OCI-LY1 (cell line): Measurements from ENCODE around the gene POLR2I.

ENCODE experiments used
- H2AFZ ChIP-seq: fragments of 200-600 bp; sonication (generic), shearing (Covaris generic); 2 replicates; pipeline ENCODE4 v1.6.0; 2014; ENCODE audit warnings: antibody characterized with exemption, mild to moderate bottlenecking, low read length
- H3F3A ChIP-seq: fragments of 200-600 bp; sonication (generic), shearing (Covaris generic); 2 replicates; pipeline ENCODE4 v1.6.0; 2014; ENCODE audit warnings: mild to moderate bottlenecking, antibody characterized with exemption, low read length, moderate library complexity; ENCODE audit not compliant: insufficient read depth
- H3K27ac ChIP-seq: fragments of 200-600 bp; sonication (generic); 2 replicates; pipeline ENCODE4 v1.5.1; 2014; ENCODE audit warnings: low read length, mixed run types, mild to moderate bottlenecking, low read depth; ENCODE audit not compliant: poor library complexity, severe bottlenecking
- H3K27me3 ChIP-seq: fragments of 200-600 bp; sonication (generic); 2 replicates; pipeline ENCODE4 v1.6.0; 2014; ENCODE audit warnings: antibody characterized with exemption, mild to moderate bottlenecking, low read length, moderate library complexity; ENCODE audit not compliant: insufficient read depth
- H3K36me3 ChIP-seq: fragments of 200-600 bp; sonication (generic); 2 replicates; pipeline ENCODE4 v1.6.1; 2014; ENCODE audit warnings: mild to moderate bottlenecking, antibody characterized with exemption, low read length, moderate library complexity, mixed read lengths; ENCODE audit not compliant: insufficient read depth
- H3K4me1 ChIP-seq: fragments of 200-600 bp; sonication (generic); 2 replicates; pipeline ENCODE4 v1.5.1; 2014; ENCODE audit warnings: mild to moderate bottlenecking, low read length, moderate library complexity; ENCODE audit not compliant: insufficient read depth, severe bottlenecking
- H3K4me2 ChIP-seq: fragments of 200-600 bp; sonication (generic), shearing (Covaris generic); 2 replicates; pipeline ENCODE4 v1.6.1; 2014; ENCODE audit warnings: low read length
- H3K4me3 ChIP-seq: fragments of 200-600 bp; sonication (generic); 2 replicates; pipeline ENCODE4 v1.5.1; 2014; ENCODE audit warnings: low read length, low read depth, mild to moderate bottlenecking, mixed read lengths; ENCODE audit not compliant: poor library complexity, severe bottlenecking
- H3K79me2 ChIP-seq: fragments of 200-600 bp; shearing (Covaris generic); 2 replicates; pipeline ENCODE4 v1.6.1; 2016; ENCODE audit warnings: mixed run types, low read length, mixed read lengths; ENCODE audit not compliant: insufficient read depth
- H3K9ac ChIP-seq: fragments of 200-600 bp; sonication (generic), shearing (Covaris generic); 2 replicates; pipeline ENCODE4 v1.6.1; 2014; ENCODE audit warnings: mild to moderate bottlenecking, low read length, mixed read lengths
- H3K9me2 ChIP-seq: fragments of 200-600 bp; sonication (generic), shearing (Covaris generic); 2 replicates; pipeline ENCODE4 v1.6.1; 2014; ENCODE audit warnings: low read depth, mild to moderate bottlenecking, low read length, mixed read lengths
- H3K9me3 ChIP-seq: fragments of 200-600 bp; shearing (Covaris generic); 2 replicates; pipeline ENCODE4 v1.6.1; 2014; ENCODE audit warnings: low read length, mixed read lengths
- H4K20me1 ChIP-seq: fragments of 200-600 bp; sonication (generic), shearing (Covaris generic); 2 replicates; pipeline ENCODE4 v1.6.0; 2016; ENCODE audit warnings: mild to moderate bottlenecking, low read length; ENCODE audit not compliant: insufficient read depth
- CTCF ChIP-seq: fragments of 200-600 bp; sonication (generic), shearing (Covaris generic); IDR thresholded peaks from 2 replicates; pipeline ENCODE4 v1.5.1; 2017; ENCODE audit warnings: mild to moderate bottlenecking, antibody characterized with exemption, low read length, moderate library complexity, mixed read lengths
- EZH2 ChIP-seq: fragments of 200-600 bp; sonication (generic), shearing (Covaris generic); IDR thresholded peaks from 2 replicates; pipeline ENCODE4 v1.8.0; 2017; ENCODE audit warnings: borderline replicate concordance, mixed run types, mild to moderate bottlenecking, antibody characterized with exemption, low read length, moderate library complexity, mixed read lengths

POLR2I gene

GRCh38 chr19:36112678-36113077 lies 2.0 kb downstream of the POLR2I start:
- H3K4me2 ChIP-seq: no peak overlapping the region
- no peaks in the 10 kb centered on the region for H3K27me3 ChIP-seq
- H2AFZ ChIP-seq: no peak overlapping the region
- TF ChIP-seq CTCF (no peak), EZH2 (no peak)
- H3K4me3 ChIP-seq: no peak overlapping the region
- H3K79me2 ChIP-seq: no peaks in the 10 kb centered on the region
- peaks cover 24% of the 10 kb centered on the region for H3K4me1 ChIP-seq
- H3K36me3 ChIP-seq: peaks cover 25% of the 10 kb centered on the region; the same call in 1 of the 2 replicates
- no peaks in the 10 kb centered on the region for H3K9me2 ChIP-seq
- no peaks in the 10 kb centered on the region for H4K20me1 ChIP-seq
- H3F3A ChIP-seq: no peaks in the 10 kb centered on the region
- H3K27ac ChIP-seq: no peak overlapping the region
- no peak overlapping the region for H3K9ac ChIP-seq
- no peaks in the 10 kb centered on the region for H3K9me3 ChIP-seq

GRCh38 chr19:36111200-36111539 lies 3.5 kb downstream of the POLR2I start:
- Histone ChIP-seq H3K4me2 (no peak overlapping the region), H3K36me3 (peaks cover 32% of the 10 kb centered on the region; the same call in 1 of the 2 replicates), H4K20me1 (no peaks in the 10 kb centered on the region), H3K4me3 (no peak overlapping the region), H3K9ac (no peak overlapping the region), H3K79me2 (no peaks in the 10 kb centered on the region), H3K27me3 (no peaks in the 10 kb centered on the region), H2AFZ (no peak overlapping the region), H3F3A (0 out of 2 replicates have a peak, but pooled peaks cover 2% of the 10 kb centered on the region), H3K4me1 (peaks cover 16% of the 10 kb centered on the region), H3K27ac (no peak overlapping the region), H3K9me2 (no peaks in the 10 kb centered on the region), H3K9me3 (no peaks in the 10 kb centered on the region)
- TF ChIP-seq CTCF (no peak), EZH2 (no peak)

GRCh38 chr19:36110487-36111199 lies 4.0 kb downstream of the POLR2I start, which contains the start of gene OVOL3:
Gene OVOL3, plus strand, starts transcription at chr19:36111143. Its CDS starts 60 bp downstream, at chr19:36111203.
- Histone ChIP-seq H3K27ac (no peak within 1 kb of the TSS), H3K36me3 (peaks cover 37% of the 10 kb centered on the region), H3K4me2 (no peak within 1 kb of the TSS), H3K79me2 (no peaks in the 10 kb centered on the region), H4K20me1 (no peaks in the 10 kb centered on the region), H3F3A (0 out of 2 replicates have a peak, but pooled peaks cover 2% of the 10 kb centered on the region), H3K9ac (no peak within 1 kb of the TSS), H3K4me1 (peaks cover 11% of the 10 kb centered on the region), H2AFZ (no peak within 1 kb of the TSS), H3K27me3 (no peaks in the 10 kb centered on the region), H3K9me3 (no peaks in the 10 kb centered on the region), H3K4me3 (no peak within 1 kb of the TSS), H3K9me2 (no peaks in the 10 kb centered on the region)
- no peak for TF ChIP-seq CTCF
